ENCODE data around the gene FAM181A.

Gene FAM181A

DNA sequence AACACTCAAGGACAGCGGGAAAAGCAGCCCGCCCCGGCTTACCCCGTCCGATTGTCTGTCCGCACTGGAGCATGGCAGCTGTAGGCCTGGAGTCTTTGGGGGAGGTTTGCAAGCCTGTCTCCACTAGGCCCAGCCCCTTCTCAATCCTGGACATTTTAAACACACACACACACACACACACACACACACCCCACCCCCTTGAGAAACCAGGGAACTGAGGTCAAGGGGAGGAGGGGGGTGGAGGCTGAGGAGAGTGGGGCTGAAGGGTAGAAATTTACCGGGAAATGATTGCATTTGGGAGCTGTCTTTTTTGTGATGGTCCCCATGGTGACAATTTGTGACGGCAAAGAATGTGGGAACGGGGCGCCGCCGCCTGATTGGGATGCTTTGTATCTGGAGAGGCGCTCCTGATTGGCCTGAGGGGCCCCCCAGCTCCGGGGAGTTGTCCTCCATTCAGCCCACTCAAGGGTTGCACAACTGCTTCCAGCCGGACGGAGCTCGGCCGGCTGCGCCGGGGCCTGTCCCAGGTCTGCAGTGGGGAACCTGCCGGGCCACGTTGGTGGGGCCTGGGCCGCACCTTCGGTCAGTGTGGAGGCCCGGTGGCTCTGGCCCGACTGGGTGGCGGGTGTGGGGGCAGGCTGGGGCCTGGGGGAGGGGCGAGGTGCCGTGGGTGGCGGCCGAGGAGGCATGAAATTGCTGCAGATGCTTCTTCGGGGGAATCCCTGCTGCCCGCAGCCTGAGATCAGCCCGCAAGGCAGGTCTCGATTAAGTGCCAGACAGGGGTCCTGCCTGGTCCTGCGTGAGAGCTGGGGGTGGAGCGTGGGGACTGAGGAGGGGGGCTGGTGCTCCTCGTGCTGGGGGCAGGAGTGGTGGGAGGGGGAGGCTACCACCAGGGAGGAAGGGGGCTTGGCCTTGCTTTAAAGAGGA lies at the start of gene FAM181A:
FAM181A (plus strand) TSS at position 472 of the 927 bp plus-strand sequence. CDS start 942 bp downstream, outside the sequence.
- FAIRE-seq: no peak

DNA sequence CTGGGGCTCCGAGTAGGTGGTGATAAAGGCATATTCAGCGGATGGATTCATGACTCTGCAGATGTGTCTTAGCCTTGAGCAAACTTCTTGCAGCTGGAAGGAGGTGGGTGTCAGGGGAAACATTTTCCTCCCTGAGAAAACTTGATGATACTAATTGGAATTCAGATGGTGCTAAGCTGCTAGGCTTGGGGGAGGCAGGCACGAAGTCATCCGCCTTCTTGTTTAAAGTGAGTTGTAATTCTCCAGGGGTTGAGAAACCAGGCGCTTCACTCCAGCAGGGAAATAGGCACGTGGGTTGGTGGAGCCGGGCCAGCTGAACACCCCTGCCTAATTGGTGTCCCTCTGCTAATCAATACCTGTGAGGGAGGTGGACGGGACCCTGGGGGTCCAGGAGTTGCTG lies 48.9 kb upstream of the FAM181A start:
- FAIRE-seq: no peak

DNA sequence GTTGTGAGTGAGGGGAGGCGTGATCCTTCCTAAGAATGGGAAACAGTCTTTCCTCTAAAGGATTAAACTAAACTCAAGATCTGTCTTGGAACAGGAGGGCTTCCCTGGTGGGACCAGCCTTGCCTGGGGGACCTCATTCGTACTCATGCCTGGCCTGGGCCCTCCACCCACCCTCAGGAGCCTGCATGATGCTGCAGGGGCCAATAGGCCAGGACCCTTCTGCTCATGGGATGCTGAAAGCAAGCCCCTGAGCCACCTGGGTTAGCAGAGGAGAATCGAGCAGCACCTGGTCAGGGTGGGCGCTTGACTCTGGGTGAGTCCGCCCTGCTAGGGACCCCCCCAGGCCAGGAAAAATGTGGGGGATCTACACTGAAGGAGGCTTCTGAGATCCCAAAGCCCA lies 48.3 kb upstream of the FAM181A start:
- no peak for FAIRE-seq

DNA sequence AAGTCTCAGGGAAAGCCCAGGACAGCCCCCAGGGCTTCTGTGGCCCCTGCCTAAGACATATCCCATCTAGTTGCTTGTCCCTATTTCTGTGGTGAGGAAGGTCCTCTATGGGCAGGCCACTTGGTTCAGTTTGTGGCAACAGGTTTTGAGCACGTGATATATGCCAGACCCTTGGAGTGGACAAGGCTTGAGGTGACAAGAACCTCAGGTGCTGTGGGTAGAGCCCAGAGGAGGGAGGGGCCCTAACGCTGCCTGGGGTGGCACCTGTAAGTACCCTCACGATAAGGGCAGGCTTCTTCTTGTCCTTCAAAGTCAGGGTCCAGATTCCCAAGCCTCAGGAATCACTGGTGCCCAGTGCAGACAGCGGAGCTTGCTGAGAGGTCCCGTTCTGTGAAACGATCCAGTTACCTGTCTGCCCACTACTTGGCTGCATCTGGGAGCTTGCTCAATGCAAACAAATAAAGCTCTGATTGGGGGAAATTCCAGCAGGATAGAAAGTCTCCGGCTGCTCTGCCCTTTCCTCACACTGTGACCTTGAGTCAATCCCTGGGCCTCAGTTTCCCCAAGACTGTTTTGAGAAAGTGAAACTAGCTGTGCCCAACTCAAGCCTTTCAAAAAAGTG lies 47.7 kb upstream of the FAM181A start:
- FAIRE-seq: no peak

DNA sequence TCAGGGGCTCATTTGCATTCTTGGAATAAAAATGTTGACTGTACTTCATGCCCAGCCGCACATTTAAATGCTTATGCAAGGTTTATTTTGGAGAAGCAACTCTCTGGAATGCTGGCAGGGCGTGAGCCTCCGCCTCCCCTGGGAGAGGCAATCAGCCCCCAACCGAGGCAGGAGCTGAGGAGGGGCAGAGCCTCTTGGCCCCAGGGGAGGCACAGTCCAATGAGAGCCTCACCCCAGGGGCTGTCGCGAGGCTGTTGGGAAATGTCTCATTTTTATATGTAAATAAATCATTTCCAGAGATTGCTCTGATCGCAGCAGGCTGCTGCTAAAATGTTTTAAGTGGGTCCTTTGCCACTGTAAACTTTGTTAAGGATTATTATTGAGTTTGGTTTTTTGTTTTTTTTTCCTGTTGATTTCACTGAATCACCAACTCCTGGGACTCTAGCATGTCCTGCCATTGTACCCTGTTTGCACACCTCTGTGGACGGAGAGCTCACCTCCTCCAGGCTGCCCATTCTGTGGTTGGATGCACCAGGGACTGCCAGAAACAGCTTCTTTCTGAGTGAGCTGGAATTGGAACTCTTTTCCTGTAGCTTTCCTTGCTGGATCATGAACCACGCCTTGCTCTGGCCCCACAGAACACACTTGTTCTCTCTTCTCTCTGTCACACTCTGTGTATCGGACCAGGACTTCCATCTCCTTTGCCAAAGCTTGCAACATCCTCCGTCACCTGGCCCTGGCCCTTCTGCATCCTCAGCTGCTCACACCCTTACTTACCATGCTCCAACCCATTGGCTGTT lies 46.9 kb upstream of the FAM181A start:
- FAIRE-seq: no peak

DNA sequence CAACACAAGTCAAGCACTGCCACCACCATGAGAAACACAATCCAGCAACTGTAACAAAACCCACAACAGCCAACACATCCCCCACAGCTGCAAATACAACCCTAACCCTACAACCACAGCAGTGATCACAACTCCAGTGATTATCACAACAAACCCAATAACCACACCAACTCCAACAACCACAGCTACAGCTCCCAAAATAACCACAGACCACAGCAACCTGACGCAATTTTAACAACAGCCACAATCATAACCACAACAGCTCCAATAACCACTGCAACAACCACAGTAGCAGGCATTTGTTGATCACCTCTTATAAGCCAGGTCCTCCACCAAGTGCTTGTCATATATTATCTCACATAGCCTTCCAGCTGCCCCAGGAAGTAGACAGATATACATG lies 42.2 kb upstream of the FAM181A start:
- no peak for FAIRE-seq

DNA sequence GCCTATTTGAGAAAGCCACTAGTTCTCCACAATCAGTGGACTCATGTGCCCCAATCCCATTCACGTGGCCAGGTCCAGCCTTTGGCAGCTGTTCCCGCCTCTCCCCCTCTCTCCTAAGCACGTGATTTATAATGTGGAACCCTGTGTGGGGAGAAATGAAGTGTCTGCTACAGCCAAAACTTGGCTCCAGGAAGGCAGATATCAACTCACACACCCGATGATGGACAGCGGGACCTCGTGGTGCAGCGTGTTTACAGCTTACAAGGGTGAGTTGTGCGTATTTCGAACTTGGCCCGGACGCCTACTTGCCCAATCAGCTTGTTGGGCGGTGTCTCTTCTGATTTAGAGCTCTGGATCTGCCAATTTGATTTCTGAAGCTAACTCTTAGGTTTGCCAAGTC lies 38.1 kb upstream of the FAM181A start:
- FAIRE-seq: no peak

DNA sequence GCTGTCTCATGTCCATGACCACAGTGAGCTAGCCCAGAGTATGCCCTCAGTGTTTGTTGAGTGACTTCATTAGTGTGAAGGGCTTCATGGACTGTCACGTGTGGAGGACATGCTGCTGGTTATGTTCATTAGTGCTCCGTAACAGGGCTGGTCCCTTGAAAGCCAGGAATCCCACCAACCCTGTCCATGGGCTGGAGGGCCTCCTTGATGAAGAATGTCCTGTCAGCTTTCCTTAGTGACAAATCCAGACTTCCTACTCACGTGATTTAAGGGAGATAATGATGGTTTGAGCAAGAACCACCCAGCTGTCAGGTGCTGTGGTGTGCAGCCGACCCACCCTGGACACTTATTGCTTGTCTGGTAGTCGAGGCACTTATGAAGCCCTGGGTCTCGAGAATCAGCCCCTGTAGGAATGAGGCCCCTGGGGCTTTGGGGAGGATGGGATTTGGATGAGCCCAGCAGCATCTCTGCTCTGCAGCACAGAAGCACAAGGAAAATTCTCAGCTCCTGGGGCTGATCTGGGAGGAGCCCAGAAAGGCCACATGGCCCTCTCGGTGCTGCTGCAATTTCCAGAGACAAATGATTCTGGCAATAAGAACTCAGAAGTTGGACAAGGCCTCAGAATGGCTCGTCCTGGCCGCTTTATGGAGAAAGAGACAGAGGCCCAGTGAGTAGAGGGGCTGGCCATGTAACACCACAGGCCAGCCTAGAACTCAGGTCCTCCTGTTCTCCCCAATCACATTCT lies 37.2 kb upstream of the FAM181A start:
- FAIRE-seq: no peak

DNA sequence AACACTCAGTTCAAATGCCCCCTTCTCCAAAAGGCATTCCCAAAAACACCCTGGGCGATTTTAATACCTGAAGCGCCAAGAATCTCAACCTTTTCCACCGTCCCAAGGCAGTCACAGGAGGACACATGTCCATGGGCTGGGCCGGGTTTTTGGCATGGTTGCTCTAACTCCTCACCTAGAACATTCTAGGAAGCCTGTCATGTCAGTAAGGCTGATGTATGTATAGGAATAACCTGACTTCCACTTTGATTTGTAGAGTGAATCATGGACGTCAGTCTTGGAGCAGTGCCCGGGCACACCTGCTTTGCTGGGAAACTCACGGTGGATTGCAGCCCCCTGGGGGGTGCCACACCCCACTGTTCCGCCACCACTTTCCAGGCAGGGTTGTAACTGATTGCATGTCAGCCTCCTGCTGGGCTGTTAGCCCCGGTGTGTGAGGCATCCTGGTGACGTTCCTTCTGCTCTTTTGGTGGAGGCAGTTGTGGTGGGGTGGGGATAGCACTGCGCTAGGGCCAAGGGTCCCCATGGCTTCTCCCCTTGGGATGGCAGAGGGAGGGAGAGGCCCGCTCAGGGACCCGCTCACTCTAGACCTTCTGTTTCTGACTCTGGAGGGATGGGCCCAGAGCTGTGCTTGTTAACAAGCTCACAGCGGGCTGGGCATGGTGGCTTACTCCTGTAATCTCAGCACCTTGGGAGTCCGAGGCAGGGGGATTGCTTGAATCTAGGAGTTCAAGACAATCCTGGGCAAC lies 35.2 kb upstream of the FAM181A start:
- FAIRE-seq: no peak

DNA sequence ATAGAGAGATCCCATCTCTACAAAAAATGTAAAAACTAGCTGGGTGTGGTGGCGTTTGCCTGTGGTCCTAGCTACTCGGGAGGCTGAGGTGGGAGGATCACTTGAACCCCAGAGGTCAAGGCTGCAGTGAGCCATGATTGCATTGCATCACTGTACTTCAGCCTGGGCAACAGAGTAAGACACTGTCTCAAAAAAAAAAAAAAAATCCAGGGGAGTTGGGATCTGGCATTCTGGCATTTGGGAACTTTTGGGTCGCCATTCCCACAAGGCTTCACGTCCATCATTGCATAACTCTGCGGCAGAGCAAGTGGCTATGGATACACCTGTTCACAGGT lies 34.7 kb upstream of the FAM181A start:
- FAIRE-seq: no peak

DNA sequence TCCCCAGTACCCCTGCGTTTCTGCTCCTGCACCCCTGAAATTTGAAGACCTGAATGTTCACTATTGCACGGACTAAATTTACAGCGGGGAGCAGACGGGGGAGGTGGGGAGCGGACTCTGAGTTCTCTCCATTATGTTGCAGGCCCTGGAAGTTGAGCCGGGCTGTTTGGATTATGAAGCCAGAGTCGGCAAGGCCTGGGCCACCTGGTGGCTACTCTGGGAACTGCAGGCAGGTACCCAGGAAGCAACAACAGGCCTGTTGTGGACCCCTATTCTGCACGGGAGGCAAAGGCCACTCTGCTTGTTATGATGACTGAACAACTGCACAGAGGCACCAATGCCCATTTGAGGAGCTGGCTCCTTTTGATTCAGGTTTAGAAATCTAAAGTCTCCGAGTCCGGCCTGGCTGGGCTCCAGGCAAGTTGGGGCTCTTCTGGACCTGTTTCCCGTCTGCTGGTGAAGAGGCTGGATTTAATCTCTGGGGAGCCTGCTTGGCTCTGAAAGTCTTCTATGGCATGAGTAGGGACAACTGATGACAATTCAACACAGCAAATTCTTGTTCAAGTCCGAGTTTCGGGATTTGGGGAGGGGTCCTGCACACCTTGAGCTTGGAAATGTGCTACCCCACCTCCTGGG lies 34.1 kb upstream of the FAM181A start:
- FAIRE-seq: no peak

DNA sequence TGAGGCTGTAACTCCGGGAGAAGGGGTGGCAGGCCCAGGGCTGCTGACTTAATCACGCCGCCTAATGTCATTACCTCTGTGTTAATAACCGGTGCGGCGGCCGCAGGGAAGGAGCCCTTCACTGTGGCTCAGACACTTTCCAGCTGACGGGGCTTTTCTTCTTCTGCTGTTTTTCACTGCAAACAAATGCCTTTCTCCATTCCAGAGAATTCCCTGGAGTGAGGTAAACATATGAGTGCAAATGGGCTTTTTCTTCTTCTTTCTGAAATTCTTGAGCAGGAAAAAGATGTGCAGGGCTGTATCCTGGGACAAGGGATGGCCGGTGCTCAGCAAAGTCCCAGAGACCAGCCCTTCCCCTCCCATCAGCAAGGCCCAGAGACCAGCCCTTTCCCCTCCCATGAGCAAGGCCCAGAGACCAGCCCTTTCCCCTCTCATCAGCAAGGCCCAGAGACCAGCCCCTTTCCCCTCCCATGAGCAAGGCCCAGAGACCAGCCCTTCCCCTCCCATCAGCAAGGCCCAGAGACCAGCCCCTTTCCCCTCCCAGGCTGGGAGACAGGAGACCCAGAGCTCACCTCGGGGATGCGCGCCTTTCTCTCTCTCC lies 33.4 kb upstream of the FAM181A start:
- FAIRE-seq: no peak

DNA sequence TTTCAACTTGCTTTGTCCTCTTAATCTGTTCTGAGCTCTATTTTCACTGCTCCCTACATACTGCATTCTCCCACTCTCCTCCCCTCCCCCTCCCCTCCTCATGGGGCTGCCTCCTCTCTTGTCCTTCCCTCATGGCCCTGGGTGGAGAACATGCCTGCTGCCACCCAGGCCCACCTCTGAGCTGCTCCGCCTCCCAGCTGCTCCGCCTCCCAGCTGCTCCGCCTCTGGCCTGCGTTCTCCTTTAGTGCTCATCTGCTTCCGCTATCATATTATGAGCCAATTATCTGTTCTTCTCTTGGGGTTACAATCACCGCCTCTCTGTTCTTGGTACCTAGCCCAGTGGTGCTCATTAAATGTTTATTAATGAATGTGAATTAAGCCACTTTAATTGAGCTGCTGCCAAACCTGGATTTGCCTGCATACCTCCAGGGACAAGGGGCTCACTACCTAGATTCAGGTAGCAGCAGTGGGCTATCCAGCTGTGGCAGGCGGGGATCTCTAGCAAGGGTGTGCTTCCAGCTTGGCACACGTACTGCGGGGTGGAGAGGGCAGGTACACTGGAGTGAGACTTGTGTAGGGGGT lies 32.0 kb upstream of the FAM181A start:
- FAIRE-seq: no peak

DNA sequence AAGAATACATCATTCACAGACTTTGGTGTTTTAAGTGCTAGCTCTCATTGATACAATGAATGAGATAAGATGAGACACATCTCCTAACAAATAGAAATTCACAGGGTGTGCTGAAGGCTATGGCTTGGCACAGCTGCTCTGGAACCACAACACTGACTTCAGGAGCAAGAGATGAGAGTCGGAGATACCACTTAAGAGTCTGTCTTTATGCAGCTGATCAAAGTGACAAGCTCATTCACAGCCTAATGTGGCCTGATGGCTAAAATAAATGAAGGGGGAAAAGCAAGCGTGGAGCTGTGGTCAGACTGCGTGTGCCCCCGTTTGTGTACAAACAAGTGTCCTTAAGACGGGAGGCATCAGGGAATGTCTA lies 29.7 kb upstream of the FAM181A start:
- FAIRE-seq: no peak

DNA sequence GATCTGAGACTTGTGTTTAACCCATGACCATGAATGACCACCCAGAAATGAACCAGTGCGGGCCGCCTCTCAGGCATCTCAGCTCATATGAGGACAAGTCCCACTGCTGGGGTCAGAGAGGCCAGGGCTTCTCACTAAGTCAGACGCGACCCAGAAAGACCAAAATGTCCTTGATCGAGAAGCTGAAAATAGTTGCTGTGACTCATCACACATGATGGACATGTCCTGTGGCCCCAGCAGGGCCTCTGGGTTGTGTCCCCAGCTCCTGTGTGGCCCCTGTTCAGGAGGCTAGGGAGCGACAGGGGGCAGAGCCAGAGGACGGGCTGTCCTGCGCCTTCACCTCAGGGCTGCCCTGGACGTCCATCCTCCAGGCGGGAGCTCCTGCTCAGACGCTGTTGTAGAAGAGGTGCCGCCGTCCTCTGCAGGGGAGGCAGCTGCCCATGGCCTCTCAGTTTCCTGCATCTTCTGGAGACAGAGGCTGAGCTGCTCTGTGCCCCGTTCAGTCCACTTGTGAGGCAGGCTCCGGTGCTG lies 29.0 kb upstream of the FAM181A start:
- no peak for FAIRE-seq

DNA sequence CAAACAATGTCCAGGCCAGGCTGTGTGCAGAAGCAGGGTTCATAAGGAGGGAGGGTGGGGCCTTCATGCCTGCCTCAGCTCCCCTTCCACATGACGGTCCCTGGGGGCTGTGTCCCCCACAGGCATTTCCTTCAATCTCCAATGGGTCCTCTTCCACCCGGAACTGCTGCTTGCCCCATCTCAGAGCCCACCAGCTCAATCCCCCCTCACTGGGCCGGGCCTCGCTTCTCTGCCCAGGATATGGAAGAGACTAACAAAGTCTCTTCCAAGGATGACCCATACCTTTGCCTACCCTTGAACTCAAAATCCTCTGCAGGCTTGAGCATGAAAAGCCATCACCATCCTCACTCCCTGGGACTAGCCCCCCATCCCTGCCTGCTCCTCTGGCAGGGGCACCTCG lies 28.4 kb upstream of the FAM181A start:
- no peak for FAIRE-seq

DNA sequence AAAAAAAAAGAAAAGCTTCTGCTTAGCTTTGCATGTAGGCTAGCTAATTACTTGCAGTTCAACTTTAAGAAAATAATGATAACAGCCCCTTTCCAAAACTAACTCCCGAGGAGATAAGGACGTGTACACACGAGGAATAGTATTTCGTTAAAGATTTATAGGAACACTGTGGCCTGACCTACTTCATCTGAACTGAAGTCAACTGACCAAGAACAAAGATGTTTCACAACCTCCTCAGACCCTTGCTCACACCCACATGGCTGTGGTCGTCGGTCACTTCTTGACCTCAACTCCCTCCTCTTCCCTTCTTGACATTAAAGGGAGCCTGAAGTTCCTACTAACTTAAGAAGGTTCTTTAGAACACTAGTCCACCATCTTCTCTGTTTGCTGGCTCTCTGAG lies 25.3 kb upstream of the FAM181A start:
- FAIRE-seq: no peak

DNA sequence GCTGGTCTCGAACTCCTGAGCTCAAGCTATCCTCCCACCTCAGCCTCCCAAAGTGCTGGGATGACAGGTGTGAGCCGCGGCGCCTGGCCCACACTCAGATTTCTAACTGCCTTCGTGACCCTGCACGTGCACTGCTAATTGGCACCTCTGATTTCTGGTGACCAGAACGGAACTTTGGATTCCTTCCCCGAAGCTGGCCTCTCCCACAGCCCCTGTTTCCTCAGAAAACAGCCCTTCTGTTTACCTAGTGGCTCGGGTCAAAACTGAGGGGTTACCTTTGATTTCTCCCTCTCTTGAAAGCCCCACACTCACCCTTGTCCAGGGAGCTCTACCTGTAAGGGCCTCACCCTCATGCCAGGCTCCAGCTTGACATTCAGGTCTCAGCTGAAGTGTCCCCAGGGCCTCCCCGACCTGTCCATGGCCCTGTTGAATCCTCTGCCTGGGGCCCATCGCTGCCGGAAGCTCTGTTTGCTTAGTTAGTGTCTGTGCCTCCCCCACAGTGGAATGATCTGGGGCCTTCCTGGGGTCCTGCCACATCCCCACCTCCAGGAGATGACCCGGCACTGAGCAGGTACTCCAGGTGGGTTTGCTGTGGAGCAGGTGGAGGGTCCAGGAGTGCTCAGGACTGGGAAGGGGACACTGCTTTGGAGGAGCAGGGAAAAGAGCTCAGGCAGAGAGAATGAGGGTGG lies 24.4 kb upstream of the FAM181A start:
- no peak for FAIRE-seq

DNA sequence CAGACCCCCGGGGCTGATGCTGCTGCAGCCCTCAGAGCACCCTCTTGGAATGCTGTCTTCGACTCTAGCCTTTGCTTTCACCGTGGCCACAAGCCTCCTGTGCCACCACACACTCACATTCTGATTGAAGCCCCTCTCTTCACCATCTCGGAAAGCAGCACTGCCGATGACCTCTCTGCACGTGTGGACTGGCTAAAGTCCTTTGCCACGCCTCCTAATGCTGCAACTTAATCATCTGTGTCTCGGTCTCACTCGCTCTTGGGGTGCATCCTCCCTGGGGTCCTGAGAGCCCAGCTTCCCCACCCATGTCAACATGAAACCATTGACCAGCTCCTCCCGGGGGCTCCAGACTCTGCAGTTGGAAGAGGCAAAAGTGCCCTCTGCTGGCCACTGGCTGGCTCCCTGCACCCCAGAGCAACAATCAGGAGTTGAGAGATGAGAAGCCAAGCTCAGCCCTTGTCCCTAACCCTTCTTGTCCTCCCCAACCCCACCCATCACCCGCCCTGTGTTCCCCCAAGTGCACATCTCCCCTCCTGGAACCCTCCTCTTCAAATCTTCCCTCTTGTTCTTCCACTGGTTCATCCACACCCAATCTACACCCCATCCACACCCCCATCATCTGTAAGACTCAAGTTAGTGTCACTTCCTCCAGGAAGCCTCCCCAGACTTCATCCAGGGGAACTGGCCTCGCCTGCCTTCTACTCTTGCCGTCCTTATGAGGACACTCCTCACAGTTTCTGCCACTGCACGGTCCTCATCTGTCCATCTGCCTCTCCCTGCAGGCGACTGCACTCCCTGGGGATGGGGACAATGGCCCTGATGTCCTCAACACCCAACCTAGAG lies 23.6 kb upstream of the FAM181A start:
- no peak for FAIRE-seq

Data from A204.1 (cell line).